Measurements from ENCODE around the gene UBE2G2.

- TF ChIP-seq POLR2A (IDR thresholded peaks at IDR 0.05) (no peak), CTCF (IDR thresholded peaks at IDR 0.05) (no peak)
Measured at GRCh38 chr21:44783020-44783696, 18.5 kb downstream of the UBE2G2 start.

All from prostate gland (tissue), 2 donors.